Loucy (cell line): ENCODE data around the gene TACC3.

Source experiments
- EZH2phosphoT487 ChIP-seq: fragments of 200-600 bp; IDR thresholded peaks from 2 replicates; pipeline ENCODE4 v1.6.1; 2018; ENCODE audit warnings: antibody characterized with exemption, mild to moderate bottlenecking, moderate library complexity, borderline replicate concordance
- TF ChIP-seq, protein P1 (sequence below): fragments of 200-600 bp; sonication (generic); conservative IDR thresholded peaks from 2 replicates; pipeline ENCODE4 v1.5.1; 2014; ENCODE audit warnings: mild to moderate bottlenecking, antibody characterized with exemption, low read length

DNA sequence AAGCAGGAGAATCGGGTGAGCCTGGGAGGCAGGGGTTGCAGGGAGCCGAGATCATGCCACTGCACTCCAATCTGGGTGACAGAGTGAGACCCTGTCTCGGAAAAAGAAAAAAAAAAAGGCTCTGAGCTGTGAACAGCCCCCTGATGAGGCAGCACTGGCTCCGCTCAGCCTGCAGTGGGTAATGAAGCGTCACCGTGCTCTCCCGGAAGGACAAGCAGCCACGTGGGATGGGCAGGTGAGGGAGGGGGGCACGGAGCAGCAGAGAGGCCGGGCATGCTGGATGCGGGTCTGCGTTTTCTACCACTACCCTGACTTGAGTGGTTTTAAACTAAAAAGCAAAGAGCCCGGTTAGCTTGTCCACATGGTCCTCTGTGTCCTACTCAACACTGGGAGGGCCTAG is 15.5 kb downstream of the TACC3 start:
- TF ChIP-seq, protein P1, sequence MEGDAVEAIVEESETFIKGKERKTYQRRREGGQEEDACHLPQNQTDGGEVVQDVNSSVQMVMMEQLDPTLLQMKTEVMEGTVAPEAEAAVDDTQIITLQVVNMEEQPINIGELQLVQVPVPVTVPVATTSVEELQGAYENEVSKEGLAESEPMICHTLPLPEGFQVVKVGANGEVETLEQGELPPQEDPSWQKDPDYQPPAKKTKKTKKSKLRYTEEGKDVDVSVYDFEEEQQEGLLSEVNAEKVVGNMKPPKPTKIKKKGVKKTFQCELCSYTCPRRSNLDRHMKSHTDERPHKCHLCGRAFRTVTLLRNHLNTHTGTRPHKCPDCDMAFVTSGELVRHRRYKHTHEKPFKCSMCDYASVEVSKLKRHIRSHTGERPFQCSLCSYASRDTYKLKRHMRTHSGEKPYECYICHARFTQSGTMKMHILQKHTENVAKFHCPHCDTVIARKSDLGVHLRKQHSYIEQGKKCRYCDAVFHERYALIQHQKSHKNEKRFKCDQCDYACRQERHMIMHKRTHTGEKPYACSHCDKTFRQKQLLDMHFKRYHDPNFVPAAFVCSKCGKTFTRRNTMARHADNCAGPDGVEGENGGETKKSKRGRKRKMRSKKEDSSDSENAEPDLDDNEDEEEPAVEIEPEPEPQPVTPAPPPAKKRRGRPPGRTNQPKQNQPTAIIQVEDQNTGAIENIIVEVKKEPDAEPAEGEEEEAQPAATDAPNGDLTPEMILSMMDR: no peak
- TF ChIP-seq EZH2phosphoT487: no peak
